Endothelial cell of umbilical vein (primary cell): ENCODE data around the gene LRRC31. TPM values are rescaled to one million over a fixed set of nuclear protein-coding genes. Genes with fewer than 3 reads are reported as not detected.
A peak's percentile ranks its signal among the peaks of the same experiment; 100 is the strongest.

Source experiments
- BruUV-seq: library from RNA; stranded (reverse); fragments of 400-500 nt; replicated peaks from 2 replicates; lab custom pipeline; 2021; lab: Mats Ljungman, UMichigan
- CTCF ChIA-PET: fragments of 300-600, 350-600 bp; sonication (Branson Sonifier 250); formaldehyde crosslinking; loops from one replicate; lab custom pipeline; 2021; ENCODE audit warnings: antibody characterized with exemption, inconsistent platforms; lab: Charles Lee
- POLR2A ChIA-PET: fragments of 300-600, 350-600 bp; sonication (Branson Sonifier 250); formaldehyde crosslinking; loops from one replicate; lab custom pipeline; 2021; ENCODE audit warnings: antibody characterized with exemption, inconsistent platforms; lab: Charles Lee
- DNase-seq: peaks from one replicate; pipeline ENCODE4 v3.0.0-alpha.2; 2011; ENCODE audit warnings: low read depth, low spot score
- FAIRE-seq: peaks from 2 replicates; lab custom pipeline; 2011; peaks lifted over from hg19 to GRCh38; lab: Jason Lieb, UNC
- H2AFZ ChIP-seq: 2 replicates; pipeline ENCODE4 v1.6.0; 2012; ENCODE audit warnings: low read depth, low read length, control low read depth, inconsistent platforms
- H3K27ac ChIP-seq: 2 replicates; pipeline ENCODE4 v1.5.1; 2011; ENCODE audit warnings: low read depth, mild to moderate bottlenecking, control low read depth, low read length, moderate library complexity; ENCODE audit not compliant: insufficient read depth
- H3K27me3 ChIP-seq, 2 experiments: 2 replicates each; pipeline versions ENCODE4 v1.6.0 to v1.6.1; 2011; ENCODE audit warnings: low read length in 2 of 2, mixed read lengths in 1 of 2; ENCODE audit not compliant: control insufficient read depth in 2 of 2, insufficient read depth in 2 of 2
- H3K36me3 ChIP-seq, 2 experiments: 2 replicates in 1 of 2; 3 replicates in 1 of 2; pipeline ENCODE4 v1.5.1; 2011; ENCODE audit warnings: low read length in 2 of 2, mild to moderate bottlenecking in 1 of 2, moderate library complexity in 1 of 2; ENCODE audit not compliant: control insufficient read depth in 2 of 2, insufficient read depth in 2 of 2; ENCODE audit errors: extremely low read depth in 1 of 2
- H3K4me1 ChIP-seq: 3 replicates; pipeline ENCODE4 v1.5.1; 2011; ENCODE audit warnings: mild to moderate bottlenecking, low read length; ENCODE audit not compliant: control insufficient read depth, insufficient read depth; ENCODE audit errors: extremely low read depth
- H3K4me2 ChIP-seq: 2 replicates; pipeline ENCODE4 v1.6.1; 2011; ENCODE audit warnings: low read length, control low read depth, mixed read lengths; ENCODE audit not compliant: insufficient read depth
- H3K4me3 ChIP-seq, 3 experiments: fragments of 200-600 bp in 1 of 3; sonication (generic), shearing (Covaris generic) in 1 of 3; replicated peaks in 1 of 3; 2 replicates each; pipeline ENCODE4 v1.5.1; 2011 to 2016; ENCODE audit warnings: control low read depth in 3 of 3, low read length in 3 of 3, mild to moderate bottlenecking in 2 of 3, inconsistent platforms in 1 of 3, low read depth in 1 of 3, moderate library complexity in 1 of 3; ENCODE audit not compliant: insufficient read depth in 1 of 3
- H3K79me2 ChIP-seq: 2 replicates; pipeline ENCODE4 v1.6.0; 2012; ENCODE audit warnings: low read length, inconsistent platforms; ENCODE audit not compliant: control insufficient read depth, insufficient read depth
- H3K9ac ChIP-seq: replicated peaks from 2 replicates; pipeline ENCODE3; 2011; ENCODE audit warnings: low read length, control low read depth; ENCODE audit not compliant: insufficient read depth; ENCODE audit errors: extremely low read depth
- H3K9me1 ChIP-seq: replicated peaks from 3 replicates; pipeline ENCODE4 v1.6.0; 2011; ENCODE audit warnings: mild to moderate bottlenecking, low read length; ENCODE audit not compliant: control insufficient read depth, insufficient read depth; ENCODE audit errors: extremely low read depth
- H3K9me3 ChIP-seq: replicated peaks from 2 replicates; pipeline ENCODE4 v1.5.1; 2012; ENCODE audit warnings: low read length, inconsistent platforms; ENCODE audit not compliant: control insufficient read depth, insufficient read depth
- H4K20me1 ChIP-seq: replicated peaks from 2 replicates; pipeline ENCODE3; 2011; ENCODE audit warnings: mild to moderate bottlenecking, low read length; ENCODE audit not compliant: control insufficient read depth, insufficient read depth; ENCODE audit errors: extremely low read depth
- CTCF ChIP-seq, 2 donors: IDR thresholded peaks; 1 replicate in 1 of 2; 2 replicates in 1 of 2; pipeline ENCODE4 v1.5.1; 2011; ENCODE audit warnings: low read length in 2 of 2, mild to moderate bottlenecking in 2 of 2, moderate library complexity in 2 of 2, control low read depth in 1 of 2, inconsistent platforms in 1 of 2, low read depth in 1 of 2; ENCODE audit not compliant: insufficient read depth in 1 of 2; ENCODE audit errors: extremely low read depth in 1 of 2
- MAX ChIP-seq: IDR thresholded peaks from 2 replicates; pipeline ENCODE4 v1.6.1; 2011; ENCODE audit not compliant: insufficient read depth, insufficient read length
- dilution Hi-C: fragments of 300-500 bp; cut with MboI; formaldehyde crosslinking; loops from one replicate; pipeline ENCODE4 v1.15.0; 2019; ENCODE audit warnings: low sequenced_read_pairs; ENCODE audit not compliant: extremely low pct_ligation_motif_present
- intact Hi-C: fragments of 100-400 bp; cut with micrococcal nuclease; formaldehyde crosslinking; loops from one replicate; pipeline ENCODE4 v1.10.0; 2022
- polyA plus RNA-seq, 4 experiments: library from polyadenylated mRNA; depleted of rRNA in 3 of 4; stranded (reverse) in 3 of 4; unstranded in 1 of 4; fragments of >200 nt; gene quantifications; 2 replicates each; pipeline versions ENCODE4 v1.2.1 to v1.2.3, GENCODE V29; 2011 to 2012; ENCODE audit warnings: missing spikeins in 1 of 4
- total RNA-seq: library from RNA; stranded (reverse); gene quantifications from 2 replicates; pipeline ENCODE4 v1.2.3, GENCODE V29; 2021

LRRC31 gene
- total and polyA plus RNA-seq, 2 donors (not counting 3 experiments of a cell fraction or from before 2014, with no cell fraction given), result not detected

DNA sequence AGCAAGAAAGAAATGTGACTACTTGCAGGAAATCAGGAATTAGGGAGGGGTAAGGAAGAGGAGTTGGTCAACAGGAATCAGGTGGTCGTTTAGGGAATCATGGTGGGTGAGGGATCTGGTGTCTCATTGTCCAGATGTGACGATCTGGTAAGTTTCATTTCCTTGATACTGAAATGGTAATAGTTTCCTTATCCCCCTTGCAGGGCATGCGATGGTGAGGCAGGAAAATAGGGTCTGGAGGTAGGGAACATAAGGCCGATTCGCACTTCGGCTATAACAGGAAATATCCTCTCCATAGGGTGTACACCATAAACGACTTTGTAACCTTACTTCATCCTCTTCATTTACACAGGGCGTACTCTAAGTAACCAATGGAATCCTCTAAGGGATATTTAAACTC lies 56.5 kb downstream of the LRRC31 start:
- Histone ChIP-seq H3K36me3 (no peaks in the 10 kb centered on the region), H3K4me2 (peak overlapping the region; percentile 74), H3K9ac (no peak overlapping the region), H3K9me1 (no peaks in the 10 kb centered on the region), H3K9me3 (peaks cover 4% of the 10 kb centered on the region), H3K79me2 (no peaks in the 10 kb centered on the region), H3K4me3 (peak overlapping the region; percentile 4 to 48 (median 44)), H3K27ac (no peak overlapping the region), H3K4me1 (peaks cover 15% of the 10 kb centered on the region), H4K20me1 (no peaks in the 10 kb centered on the region), H3K27me3 (peaks cover 3 to 4% of the 10 kb centered on the region in 2 experiments), H2AFZ (peak overlapping the region; percentile 95)
- BruUV-seq, result no TSS peak
- ChIA-PET POLR2A (interaction anchor here (0.9 kb wide), 1 partner anchor 44 kb away, joined by 3 read pairs; the partner anchor contains the start of gene ACTRT3), CTCF (no interaction called here)
- intact Hi-C loops (loop anchor here (2.0 kb wide), 1 partner anchor 40 kb away; the partner anchor contains the start of gene MYNN), dilution Hi-C loops (no loop called here)
- FAIRE-seq (no peak), DNase-seq (no peak)
- no peak for TF ChIP-seq MAX
- no peak for TF ChIP-seq CTCF (IDR thresholded peaks at IDR 0.05; ENCODE audit: extremely low read depth in 1 of 2, insufficient read depth in 1 of 2, low read depth in 1 of 2, low read length in 2 of 2)
